Non-pigmented ciliary epithelial cell (primary cell): ENCODE results near the gene DHRS13.
"Not testable (repeated sequence)": the region's sequence is repeated elsewhere in the genome, so short reads cannot be mapped to it uniquely, and the experiment has no call there.

ENCODE experiments used
- DNase-seq: peaks from one replicate; pipeline ENCODE4 v3.0.0-alpha.2; 2010; ENCODE audit warnings: low read depth

The DHRS13 gene

DNA sequence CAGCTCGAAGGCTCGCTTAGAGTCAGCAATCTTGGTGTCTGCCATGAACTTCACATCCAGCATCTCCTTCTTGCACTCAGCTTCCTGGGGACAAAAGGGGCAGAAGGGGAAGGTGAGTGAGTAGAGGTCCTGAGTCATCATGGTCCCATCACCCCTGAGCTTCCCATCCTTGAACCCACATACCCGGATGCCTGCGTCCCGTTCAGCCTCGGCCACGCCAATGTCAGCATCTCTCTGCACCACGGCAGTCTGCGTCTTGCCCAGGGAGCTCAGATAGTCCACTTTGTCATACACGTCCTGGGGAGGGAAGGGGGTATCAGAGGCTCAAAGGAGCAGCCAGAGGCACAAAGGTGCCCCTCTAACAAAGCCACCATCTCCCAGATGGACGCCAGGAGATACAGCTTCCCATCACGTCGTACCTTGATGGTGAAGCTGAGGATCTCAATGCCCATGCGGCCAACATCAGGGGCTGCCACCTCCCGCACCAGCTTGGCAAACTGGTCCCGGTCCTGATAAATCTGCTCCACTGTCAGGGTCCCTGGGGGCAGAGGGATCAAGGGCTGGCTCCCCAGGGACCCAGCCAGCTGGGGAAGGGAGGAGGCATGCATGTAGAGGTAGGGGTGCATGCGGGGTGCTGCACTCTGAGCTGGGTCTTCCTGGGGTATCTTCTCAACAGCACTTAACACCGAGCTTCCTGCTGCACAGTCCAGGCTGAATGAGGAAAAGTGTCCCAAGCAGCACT lies 20.6 kb downstream of the DHRS13 start:
- DNase-seq = no peak

DNA sequence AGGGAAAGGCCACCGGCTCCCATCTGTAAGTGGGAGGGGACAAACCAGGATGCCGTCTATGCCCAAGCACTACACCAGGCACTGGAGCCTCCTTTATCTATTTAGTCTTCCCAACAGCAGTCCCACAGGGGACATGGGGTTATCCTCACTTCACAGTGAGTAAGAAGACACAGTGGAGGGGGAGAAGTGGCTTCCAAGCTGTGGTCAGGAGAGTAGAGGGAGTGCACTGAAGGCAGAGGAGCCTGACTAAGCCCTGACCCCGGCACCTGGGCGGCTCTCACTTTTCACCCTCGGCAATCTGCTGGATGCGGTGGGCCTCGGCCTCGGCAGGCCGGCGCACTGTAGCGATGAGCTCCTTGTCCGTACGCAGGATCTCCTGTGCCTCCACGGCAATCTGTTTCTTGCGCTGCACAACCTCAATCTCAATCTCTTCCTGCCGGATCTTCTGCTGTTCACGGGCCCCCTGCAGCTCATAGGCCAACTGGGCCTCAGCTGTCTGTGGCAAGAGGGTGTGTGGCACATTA lies 21.3 kb downstream of the DHRS13 start:
- no peak for DNase-seq

DNA sequence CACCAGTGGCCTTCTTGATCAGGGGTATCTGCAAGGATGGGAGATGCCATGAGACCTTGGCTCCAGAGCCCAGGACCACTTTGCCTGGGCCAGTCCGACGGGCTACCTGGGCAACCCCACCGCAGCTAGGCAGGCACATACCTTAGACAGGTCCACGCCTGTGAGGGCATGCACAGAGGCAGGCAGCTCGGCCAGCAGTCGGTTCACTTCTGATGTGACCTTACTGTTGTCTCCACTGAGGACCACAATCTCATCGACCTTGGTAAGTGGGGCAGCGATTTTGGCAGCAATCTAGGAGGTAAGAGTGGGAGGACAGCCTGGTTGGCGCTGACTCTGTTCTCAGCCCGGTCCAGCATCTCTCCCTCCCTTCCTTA lies 22.3 kb downstream of the DHRS13 start:
- no peak for DNase-seq

DNA sequence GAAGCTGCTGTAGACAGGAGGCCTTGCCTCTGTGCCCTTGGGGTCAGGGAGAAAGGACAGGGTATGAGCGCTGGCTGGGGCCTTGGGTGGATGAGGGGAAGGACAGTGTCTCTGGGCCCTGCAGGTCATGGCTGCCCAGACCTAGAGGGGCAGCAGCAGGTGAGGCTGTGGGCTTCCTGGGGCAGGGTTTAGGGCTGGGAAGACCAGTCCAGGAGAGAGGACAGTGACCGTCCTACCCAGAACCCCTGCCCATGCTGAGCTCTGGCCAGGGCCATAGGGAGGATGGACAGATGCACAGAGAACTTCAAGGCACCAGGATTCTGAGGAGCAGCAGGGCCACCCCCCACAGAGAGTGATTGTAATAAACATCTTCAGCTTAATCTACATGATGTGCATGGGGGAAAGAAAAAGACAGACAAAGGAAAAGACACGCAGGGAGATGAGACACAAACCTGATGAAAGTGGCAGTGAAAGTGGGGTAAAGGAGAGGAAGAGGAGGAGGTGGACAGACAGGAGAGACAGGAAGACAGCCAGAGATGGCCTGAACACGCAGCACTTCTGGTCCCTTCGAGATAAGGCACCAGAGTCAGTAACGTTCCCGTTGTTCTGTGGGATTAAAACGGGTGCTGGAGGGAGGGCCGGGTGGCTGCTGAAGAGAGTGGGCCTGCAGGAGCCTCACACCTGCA lies 22.9 kb downstream of the DHRS13 start:
- no peak for DNase-seq

DNA sequence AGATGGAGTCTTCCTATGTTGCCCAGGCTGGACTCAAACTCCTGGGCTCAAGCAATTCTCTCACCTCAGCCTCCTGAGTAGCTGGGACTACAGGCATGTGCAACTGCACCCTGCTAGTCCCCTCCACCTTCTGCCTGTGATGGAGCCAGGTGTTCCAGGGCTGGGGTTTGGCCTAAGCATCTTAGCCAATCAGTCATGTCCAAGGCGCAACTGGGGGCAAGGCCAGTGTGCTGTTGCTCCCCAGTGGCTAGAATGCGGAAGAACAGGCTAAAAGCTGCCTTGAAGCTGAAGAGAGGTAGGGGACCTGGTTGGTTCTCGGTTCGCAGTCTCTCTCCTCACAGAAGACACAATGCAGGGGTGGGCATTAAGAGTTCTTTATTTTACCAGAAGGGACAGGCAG lies 23.9 kb downstream of the DHRS13 start:
- DNase-seq = no peak

DNA sequence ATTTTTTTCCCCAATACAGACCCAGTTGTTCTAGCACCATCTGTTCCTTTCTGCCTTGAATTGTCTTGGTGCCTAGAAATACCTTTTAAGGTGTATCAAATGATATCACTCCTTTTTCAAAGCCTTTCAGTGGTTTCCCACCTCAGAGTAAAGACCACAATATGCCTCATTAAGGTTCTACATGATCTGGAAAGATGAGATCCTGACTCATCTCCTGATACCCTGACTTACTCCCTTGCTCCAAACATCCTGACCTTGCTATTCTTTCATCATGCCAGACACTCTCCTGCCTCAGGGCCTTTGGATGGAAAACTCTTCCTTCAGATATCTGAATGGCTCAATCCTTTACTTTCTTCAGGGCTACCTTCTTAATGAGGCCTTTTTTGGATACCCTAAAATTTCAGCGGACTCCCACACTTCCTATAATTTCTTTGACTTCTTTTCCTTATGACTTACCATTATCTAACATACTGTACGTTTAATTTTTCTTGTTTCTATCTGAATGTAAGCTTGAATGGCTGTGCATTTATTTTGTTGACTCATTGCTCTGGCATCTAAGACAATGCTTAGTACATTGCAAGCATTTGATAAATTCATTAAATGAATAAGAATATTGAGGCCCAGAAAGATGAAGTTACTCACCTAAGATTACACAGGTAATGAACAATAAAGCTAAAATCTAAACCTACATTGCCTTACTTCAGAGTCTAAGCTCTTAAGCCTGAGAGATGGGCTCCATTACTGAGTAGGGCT lies 24.5 kb downstream of the DHRS13 start:
- DNase-seq = no peak

DNA sequence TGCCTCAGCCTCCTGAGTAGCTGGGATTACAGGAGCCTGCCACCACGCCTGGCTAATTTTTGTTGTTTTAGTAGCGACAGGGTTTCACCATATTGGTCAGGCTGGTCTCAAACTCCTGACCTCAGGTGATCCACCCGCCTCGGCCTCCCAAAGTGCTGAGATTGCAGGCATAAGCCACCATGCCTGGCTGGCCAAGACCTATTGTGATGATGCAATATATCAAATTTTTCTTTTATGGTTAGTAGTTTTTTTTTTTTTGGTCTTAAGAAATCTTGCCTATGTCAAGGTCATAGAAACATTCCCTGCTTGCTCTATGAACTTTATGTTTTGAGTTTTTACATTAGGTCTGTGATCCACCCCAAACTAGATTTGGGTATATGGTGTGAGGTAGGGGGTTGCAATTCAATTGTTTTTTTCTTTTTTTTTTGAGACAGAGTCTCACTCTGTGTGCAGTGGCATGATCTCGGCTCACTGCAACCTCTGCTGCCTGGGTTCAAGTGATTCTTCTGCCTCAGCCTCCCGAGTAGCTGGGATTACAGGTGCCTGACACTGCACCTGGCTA lies 25.6 kb downstream of the DHRS13 start:
- DNase-seq = not testable (repeated sequence)

DNA sequence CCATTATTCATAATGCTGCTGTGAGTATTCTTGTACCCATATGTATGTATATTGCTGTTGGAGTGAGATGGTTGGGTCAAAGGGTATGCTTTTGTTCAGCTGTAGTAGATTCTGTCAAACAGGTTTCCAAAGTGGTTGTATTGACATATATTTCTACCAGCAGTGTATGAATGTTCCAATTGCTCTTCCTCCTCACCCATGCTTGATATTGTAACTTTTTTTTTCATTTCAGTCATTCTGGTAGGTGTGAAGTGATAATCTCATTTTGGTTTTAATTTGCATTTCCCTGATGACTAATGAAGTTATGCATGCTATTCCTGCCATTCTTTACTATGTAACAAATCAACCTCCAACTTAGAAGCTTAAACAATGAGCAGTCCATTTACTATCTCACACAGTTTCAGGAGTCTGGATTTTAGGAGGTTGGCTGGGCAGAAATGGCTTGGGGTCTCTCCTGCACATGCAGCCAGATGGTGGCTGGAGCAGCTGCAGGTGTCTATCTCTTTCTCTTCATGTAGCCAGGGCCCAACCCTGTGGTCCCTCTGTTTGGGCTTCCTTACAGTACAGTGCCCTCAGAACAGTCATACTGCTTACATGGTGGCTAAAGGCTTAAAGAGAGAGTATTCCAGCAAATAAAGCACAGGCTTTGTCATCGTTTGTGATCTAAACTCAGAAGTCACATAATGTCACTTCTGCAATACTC lies 26.9 kb downstream of the DHRS13 start:
- DNase-seq = no peak

DNA sequence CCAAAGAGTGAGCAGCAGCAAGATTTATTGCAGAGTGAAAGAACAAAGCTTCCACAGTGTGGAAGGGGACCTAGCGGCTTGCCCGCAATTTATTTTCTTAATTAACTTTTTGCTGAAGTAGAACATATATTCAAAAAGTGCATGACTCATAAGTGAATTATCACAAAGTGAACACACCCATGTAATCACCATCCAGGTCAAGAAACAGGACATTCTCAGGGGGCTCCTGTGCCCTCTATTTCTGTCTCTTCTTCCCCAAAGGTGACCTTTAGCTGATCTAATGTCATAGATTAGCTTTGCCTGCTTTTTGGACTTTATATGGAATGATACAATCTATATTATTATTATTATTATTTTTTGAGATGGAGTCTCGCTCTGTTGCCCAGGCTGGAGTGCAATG lies 28.1 kb downstream of the DHRS13 start:
- DNase-seq = no peak

DNA sequence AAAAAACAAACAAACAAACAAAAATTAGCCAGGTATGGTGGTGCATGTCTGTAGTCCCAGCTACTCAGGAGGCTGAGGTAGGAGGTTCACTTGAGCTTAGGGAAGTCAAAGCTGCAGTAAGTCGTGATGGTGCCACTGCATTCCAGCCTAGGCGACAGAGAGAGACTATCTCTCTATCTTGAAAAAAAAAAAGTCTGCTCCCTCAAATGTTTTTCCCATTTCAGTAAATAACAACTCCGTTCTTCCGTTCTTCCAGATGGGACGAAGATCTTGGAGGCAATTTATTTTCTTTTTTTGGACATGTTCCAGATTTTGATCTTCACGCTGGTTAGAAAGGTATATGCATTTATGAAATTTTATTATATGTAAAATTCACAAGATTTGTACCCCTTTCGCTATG lies 29.0 kb downstream of the DHRS13 start:
- no peak for DNase-seq

DNA sequence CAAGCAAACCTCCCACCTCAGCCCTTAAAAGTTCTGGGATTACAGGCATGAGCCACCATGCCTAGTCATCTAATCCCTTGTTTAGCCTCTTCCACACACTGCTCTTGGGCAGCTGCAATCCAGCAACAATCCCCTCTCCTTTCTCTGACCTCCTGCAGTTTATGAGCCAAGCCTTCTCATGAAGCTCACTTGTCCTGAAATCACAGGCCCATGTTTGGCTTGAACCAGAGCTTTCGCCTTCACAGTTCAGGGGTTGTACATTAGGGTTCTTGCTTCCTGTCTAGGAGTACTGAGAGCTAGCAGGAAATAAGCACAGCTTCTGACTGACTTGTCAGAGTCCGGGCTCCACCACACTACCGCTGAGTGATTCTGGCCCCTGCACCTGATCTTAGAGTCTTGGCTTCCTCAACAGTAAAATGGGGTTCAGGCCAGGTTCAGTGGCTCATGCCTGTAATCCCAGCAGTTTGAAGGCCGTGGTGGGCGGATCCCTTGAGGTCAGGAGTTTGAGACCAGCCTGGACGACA lies 31.8 kb downstream of the DHRS13 start:
- DNase-seq = no peak

DNA sequence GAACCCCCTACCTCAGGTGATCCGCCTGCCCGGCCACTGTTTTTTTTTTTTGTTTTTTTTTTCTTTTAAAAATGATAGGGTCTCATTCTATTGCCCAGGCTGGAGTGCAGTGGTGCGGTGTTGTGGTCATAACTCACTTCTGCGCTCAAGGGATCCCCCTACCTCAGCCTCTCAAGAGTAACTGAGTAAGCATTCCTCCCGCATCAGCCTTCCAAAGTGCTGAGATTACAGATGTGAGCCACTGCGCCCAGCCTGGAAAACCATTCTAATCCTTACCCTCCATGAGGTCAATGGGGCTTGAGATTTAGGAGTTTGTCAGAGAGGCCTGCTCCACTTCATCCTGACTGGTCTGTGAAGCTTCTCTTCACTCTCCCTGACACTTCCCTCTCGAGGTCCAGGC lies 35.6 kb downstream of the DHRS13 start:
- no peak for DNase-seq

DNA sequence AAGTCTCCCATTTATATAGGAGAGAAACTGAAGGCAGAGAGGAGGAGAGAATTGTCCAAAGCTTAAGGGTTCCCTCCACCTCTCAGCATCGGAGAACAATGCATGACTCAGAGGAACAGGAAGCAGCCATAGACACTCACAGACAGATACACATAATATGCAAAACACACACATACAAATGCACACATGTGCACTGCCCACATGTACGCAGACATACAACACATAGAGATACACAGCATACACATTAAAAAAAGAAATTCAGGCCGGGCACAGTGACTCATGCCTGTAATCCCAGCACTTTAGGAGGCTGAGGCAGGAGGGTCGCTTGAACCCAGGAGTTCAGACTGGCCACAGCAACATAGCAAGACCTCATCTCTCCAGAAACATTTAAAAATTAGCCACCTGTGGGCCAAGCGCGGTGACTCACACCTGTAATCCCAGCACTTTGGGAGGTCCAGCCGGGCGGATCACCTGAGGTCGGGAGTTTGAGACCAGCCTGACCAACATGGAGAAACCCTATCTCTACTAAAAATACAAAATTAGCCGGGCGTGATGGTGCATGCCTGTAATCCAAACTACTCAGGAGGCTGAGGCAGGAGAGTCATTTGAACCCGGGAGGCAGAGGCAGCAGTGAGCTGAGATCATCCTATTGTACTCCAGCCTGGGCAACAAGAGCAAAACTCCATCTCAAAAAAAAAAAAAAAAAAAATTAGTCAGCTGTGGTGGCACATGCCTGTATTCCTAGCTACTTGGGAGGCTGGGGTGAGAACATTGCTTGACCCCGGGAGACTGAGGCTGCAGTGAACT lies 36.7 kb downstream of the DHRS13 start:
- DNase-seq = no peak

DNA sequence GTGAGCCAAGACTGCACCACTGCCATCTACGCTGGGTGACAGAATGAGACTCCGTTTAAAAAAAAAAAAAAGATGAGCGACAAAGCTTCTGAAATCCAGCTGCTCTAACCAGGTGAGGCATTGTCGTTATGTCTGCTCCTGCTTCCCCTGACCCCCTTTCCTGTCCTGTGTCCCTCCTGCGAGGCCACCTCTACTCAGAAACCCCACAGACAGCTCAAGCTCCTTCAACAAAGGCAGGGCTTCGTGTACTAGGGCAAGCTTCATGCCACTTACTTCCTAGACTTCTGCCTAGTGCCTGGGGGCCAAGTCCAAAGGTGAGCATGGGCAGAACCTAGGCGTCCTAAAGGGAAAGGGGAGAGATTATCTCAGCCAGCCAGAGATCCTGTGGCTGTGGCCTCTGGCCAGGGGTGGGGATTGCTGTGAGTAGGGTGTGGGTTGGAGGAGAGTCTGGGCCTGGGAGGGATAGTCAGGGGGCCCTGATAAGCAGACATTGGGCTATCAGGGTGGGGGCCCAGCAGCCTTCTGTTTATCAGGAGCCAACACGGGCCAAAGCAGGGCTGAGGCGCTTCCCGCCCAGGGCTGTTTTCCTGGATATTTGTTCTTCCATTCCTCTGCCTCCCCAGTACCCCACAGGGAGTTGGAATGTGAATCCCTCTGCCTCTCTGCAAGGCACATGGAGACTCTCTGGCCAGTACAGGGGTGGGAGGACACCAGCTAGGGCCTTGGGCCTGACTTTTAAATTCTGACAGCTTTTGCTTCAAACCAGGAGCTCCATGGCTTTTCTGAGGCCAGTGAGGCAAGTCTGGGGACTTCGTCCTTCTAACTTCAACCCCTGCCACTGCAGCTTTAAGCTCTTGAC lies 37.7 kb downstream of the DHRS13 start:
- DNase-seq = no peak

DNA sequence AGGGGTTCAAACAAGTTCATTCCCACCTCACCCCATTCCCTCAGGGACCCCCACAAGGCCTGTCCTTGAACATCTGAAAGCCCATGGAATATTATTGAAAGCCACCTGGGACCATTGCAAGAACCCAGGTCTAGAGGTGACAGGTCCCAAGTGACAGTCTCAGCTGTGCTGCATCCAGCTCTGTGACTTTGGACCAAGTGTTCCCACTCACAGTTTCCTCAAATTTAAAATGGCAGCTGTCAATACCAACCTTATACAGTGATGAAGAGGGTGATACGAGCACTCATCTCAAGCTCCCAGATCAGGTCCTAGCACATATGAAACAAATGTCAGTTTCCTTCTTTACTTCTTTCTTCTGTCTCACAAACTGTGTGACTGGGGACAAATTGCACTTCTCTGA lies 38.9 kb downstream of the DHRS13 start:
- DNase-seq = no peak

DNA sequence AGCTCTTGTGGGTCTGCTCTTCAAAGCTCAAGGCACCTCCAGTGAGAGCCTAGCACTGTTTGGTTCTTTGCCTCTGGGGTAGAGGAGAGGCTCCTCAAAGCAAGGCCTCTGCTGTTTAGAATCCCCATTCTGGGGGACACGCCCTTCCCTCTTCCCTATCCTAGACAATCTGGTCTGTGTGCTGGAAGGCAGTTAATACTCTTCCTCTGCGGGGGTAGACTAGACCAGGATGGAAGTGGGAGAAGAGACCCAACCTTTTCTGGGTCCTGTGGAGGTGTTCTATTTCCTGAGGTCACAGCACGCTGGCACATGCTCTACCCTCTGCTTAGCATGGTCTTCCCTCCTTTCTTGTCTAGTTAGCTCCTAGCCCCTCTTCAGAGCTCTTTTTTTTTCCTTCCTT lies 40.3 kb downstream of the DHRS13 start:
- DNase-seq = no peak

DNA sequence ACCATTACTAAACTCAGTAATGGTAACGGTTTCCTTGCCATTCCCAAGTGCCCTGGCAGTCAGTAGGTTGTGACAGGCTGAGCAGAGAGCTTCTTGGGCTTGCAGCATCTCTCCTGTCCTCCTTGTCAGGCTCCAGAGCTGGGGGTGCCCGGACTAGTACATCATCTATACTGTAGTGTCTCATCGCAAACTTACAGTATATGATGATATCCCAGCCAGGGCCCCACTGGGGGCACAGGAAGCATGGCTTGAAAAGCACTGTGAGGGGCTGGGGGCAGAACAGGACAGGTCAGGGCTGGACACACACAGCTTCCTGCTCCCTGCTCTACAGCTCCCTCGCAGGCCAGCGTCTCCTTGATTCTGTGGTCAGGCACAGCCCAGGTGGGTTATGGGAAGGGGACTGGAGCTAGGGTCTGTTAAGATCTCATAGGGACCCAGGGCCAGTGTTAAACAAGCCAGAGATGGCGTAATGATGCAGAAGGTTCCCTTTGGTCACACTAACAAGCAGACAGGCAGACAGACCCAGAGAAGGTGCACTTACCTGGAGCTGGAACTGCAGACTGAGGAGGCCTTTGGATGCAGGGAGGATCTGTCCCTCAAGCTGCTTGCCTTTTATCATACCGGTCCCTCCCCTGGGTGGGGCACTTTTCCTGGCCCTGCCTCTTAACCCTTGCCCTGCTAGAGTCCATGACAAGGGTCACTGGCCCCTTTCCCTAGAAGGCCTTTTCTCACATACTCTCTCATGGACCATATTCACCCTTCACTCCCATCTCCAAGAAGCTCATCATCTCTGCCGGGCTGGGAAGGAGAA lies 41.3 kb downstream of the DHRS13 start:
- DNase-seq = no peak

DNA sequence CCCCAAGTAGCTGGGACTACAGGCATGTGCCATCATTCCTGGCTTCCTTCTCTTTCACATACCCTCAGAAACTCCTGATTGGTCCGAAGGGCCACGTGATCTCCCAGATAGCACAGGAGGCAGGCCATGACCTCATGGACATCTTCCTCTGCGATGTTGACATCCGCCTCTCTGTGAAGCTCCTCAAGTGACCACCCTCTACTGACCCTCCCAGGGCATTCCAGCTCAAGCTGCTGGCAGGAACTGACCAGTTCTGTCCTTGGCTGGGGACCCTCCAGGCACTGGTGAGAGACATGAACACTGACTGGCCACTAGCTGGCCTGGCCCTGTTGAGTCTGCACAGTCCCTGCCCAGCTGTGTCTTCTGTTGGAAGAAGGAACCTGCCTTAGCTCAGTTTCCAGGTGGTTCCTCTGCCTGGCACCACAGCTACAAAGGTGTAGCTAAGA lies 42.5 kb downstream of the DHRS13 start:
- DNase-seq = no peak

DNA sequence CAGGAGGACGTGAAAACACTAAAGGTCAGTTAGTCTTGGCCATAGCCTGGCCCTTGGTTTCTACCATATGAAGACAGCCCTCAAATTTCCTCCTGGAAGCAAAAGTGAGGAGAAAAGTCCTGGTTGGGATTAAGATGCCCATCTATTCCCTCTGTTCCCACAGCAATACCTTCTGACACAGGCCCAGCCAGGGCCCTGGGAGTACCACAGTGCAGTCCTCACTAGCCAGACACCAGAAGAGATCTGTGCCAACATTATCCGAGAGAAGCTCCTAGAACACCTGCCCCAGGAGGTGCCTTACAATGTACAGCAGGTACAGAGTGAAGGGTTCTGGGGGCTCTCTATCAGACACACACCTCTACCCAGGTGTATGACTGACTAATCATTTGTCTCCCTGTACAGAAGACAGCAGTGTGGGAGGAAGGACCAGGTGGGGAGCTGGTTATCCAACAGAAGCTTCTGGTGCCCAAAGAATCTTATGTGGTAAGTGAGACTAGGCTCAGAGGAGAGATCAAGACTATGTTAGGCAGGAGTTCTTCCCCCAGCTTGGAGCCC lies 44.0 kb downstream of the DHRS13 start:
- DNase-seq = no peak
